Fibroblast of the aortic adventitia (primary cell): ENCODE data around the gene DCAF11. TPM values are rescaled to one million over a fixed set of nuclear protein-coding genes. Genes with fewer than 3 reads are reported as not detected.

Experiments used
- DNase-seq: peaks from one replicate; pipeline ENCODE4 v3.0.0-alpha.2; 2010; ENCODE audit warnings: low read depth
- H3K4me3 ChIP-seq: 2 replicates; pipeline ENCODE4 v1.5.1; 2011; ENCODE audit warnings: low read depth, mild to moderate bottlenecking, control low read depth, low read length, moderate library complexity
- CTCF ChIP-seq: IDR thresholded peaks from 2 replicates; pipeline ENCODE4 v1.5.1; 2011; ENCODE audit warnings: mild to moderate bottlenecking, low read length, control low read depth, inconsistent platforms; ENCODE audit not compliant: insufficient read depth
- total RNA-seq: library from RNA; depleted of rRNA; stranded (reverse); fragments of >200 nt; gene quantifications from 2 replicates; pipeline ENCODE4 v1.2.3, GENCODE V29; 2012; ENCODE audit warnings: low replicate concordance

DCAF11 gene
- total RNA-seq, 1 donor: 44.6 TPM

GRCh38 chr14:24130717-24131548, 16.4 kb downstream of the DCAF11 start:
- TF ChIP-seq CTCF: no peak
- DNase-seq: no peak
- no peak overlapping the region for H3K4me3 ChIP-seq

GRCh38 chr14:24131549-24131966, 17.0 kb downstream of the DCAF11 start:
- no peak overlapping the region for H3K4me3 ChIP-seq
- TF ChIP-seq CTCF: no peak
- DNase-seq: no peak

- no peak for TF ChIP-seq CTCF
- H3K4me3 ChIP-seq: no peak overlapping the region
- DNase-seq: no peak
Observed at GRCh38 chr14:24132061-24132685, 17.6 kb downstream of the DCAF11 start.

GRCh38 chr14:24132976-24133375, 18.4 kb downstream of the DCAF11 start:
- no peak overlapping the region for H3K4me3 ChIP-seq
- TF ChIP-seq CTCF: no peak
- DNase-seq: no peak

- H3K4me3 ChIP-seq: no peak overlapping the region
- DNase-seq: no peak
- TF ChIP-seq CTCF: no peak
Observed at GRCh38 chr14:24133735-24134134, 19.2 kb downstream of the DCAF11 start.

GRCh38 chr14:24135584-24135833, 20.9 kb downstream of the DCAF11 start:
- H3K4me3 ChIP-seq: peak overlapping the region; percentile 87
- no peak for DNase-seq
- no peak for TF ChIP-seq CTCF
